Spleen (tissue), 7 donors: Measurements from ENCODE around the gene PROCA1.

Source experiments
- CTCF ChIP-seq, 11 experiments: fragments of 200-600 bp in 7 of 11; fragments of 450-650 bp in 4 of 11; sonication (generic) in 4 of 11; IDR thresholded peaks in 8 of 11; conservative IDR thresholded peaks in 3 of 11; 1 replicate in 7 of 11; 2 replicates in 4 of 11; pipeline versions ENCODE4 v1.4.0 to v1.8.0; 2016 to 2021; ENCODE audit warnings: antibody characterized with exemption in 11 of 11, inconsistent platforms in 4 of 11, mild to moderate bottlenecking in 1 of 11
- POLR2A ChIP-seq, 3 donors: fragments of 450-650 bp; IDR thresholded peaks; one replicate each; pipeline ENCODE4 v1.5.1; 2017; ENCODE audit warnings: antibody characterized with exemption in 3 of 3, mild to moderate bottlenecking in 1 of 3
- donor health status: DM: no; HTN: no; CAD: no; lungs with moderate emphysema.
- donor health status: DM: no; HTN: no; CAD: no.
- donor health status: DM: no; HTN: no; CAD: no.

- peak in 2 of 11 experiments; percentile 10 to 31 for TF ChIP-seq CTCF (IDR thresholded peaks at IDR 0.05 in 8 of 11, conservative IDR thresholded peaks at IDR 0.05 in 3 of 11)
- no peak for TF ChIP-seq POLR2A (IDR thresholded peaks at IDR 0.05)
These were observed 26.7 kb downstream of the PROCA1 start for GRCh38 chr17:28684963-28685362.
